Tibial nerve (tissue), 4 donors: ENCODE results near the gene ATP6V1E1. TPM values are rescaled to one million over a fixed set of nuclear protein-coding genes. Genes with fewer than 3 reads are reported as not detected.
A peak's percentile ranks its signal among the peaks of the same experiment; 100 is the strongest.

ENCODE experiments used
- DNase-seq, 2 donors: peaks; one replicate each; pipeline ENCODE4 v3.0.0-alpha.2; 2019; ENCODE audit warnings: low spot score in 2 of 2
- H3K27ac ChIP-seq, 4 donors: fragments of 200-600 bp; sonication (generic) in 3 of 4; one replicate each; pipeline ENCODE4 v1.5.1; 2017 to 2019; ENCODE audit warnings: mild to moderate bottlenecking in 1 of 4
- H3K27me3 ChIP-seq, 2 donors: fragments of 200-600 bp; sonication (generic) in 1 of 2; one replicate each; pipeline versions ENCODE4 v1.5.1 to v1.6.0; 2017 to 2019
- H3K36me3 ChIP-seq, 3 donors: fragments of 200-600 bp; sonication (generic); one replicate each; pipeline ENCODE4 v1.5.1; 2018 to 2019
- H3K4me1 ChIP-seq, 4 donors: fragments of 200-600 bp; sonication (generic) in 3 of 4; one replicate each; pipeline ENCODE4 v1.5.1; 2017 to 2019
- H3K4me3 ChIP-seq, 4 donors: fragments of 200-600 bp; sonication (generic) in 3 of 4; one replicate each; pipeline ENCODE4 v1.5.1; 2017 to 2019; ENCODE audit warnings: mild to moderate bottlenecking in 1 of 4, moderate library complexity in 1 of 4
- H3K9me3 ChIP-seq, 4 donors: fragments of 200-600 bp; sonication (generic) in 3 of 4; one replicate each; pipeline ENCODE4 v1.5.1; 2017 to 2019
- CTCF ChIP-seq, 5 experiments: fragments of 200-600 bp in 3 of 5; fragments of 450-650 bp in 2 of 5; sonication (generic) in 3 of 5; IDR thresholded peaks; one replicate each; pipeline ENCODE4 v1.5.1; 2016 to 2019; ENCODE audit warnings: antibody characterized with exemption in 5 of 5, mild to moderate bottlenecking in 3 of 5, moderate library complexity in 2 of 5
- EP300 ChIP-seq, 2 donors: sonication (generic); formaldehyde crosslinking; IDR thresholded peaks; one replicate each; pipeline ENCODE4 v1.6.1; 2017; ENCODE audit warnings: antibody characterized with exemption in 2 of 2, mild to moderate bottlenecking in 1 of 2
- POLR2A ChIP-seq, 2 donors: fragments of 450-650 bp; IDR thresholded peaks; one replicate each; pipeline ENCODE4 v1.6.1; 2017; ENCODE audit warnings: antibody characterized with exemption in 2 of 2, mild to moderate bottlenecking in 2 of 2, moderate library complexity in 2 of 2
- WGBS, 2 donors: methylation state at CpG; one replicate each; pipeline ENCODE4 v1.1.5; 2018; 5-methylcytosine and 5-hydroxymethylcytosine counted together
- total RNA-seq, 4 donors: library from RNA; depleted of rRNA; stranded (reverse); fragments of >200 nt; gene quantifications; one replicate each; pipeline ENCODE4 v1.1.0, GENCODE V29; 2016

Gene ATP6V1E1
- total RNA-seq, 4 donors from 2014 or later: 94.3 to 138 (median 120) TPM

DNA sequence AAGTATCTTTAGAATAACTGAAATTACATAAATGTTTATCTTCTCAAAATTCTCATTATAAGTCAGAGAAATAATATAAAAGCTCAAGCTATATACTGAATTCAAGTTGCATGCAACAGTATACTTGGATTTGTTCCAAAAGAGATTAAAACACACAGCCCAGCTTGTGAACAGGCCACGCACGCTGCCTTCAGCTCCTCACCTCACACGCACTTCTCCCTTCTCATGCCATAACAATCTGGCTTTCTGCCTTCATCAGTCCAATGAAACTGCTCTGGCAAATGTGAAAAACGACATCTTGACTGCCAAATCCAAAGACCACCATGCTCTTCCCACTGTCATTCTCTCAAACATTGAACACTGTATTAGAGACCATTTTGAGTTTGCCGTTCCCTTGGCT lies 22.1 kb downstream of the ATP6V1E1 start:
- WGBS, 2 donors: 47 to 53% methylated on average over 5 of the region's 5 CpGs

DNA sequence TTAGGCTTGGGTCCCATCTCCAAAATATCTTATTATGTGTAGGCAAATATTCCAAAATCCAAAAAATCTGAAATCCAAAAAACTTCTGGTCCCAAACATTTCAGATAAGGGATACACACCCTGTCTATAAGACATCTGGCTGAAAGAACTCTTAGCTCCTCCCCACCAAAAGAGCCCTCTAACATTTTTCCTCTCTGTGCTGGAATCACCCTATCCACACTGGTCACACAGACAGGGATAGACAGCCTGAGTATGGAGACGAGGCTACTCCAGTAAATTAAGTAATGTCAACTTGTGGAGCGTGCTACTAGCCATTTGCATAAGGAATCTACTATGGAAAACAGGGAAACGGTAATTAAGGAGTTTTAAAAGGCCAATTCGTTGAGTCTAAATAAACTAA lies 24.9 kb downstream of the ATP6V1E1 start:
- Histone ChIP-seq H3K9me3 (no peaks in the 10 kb centered on the region), H3K27me3 (no peaks in the 10 kb centered on the region), H3K4me1 (peaks cover 0 to 28% (median 0%) of the 10 kb centered on the region in 4 donors), H3K27ac (no peak overlapping the region), H3K36me3 (peaks cover 0 to 43% (median 10%) of the 10 kb centered on the region in 3 donors), H3K4me3 (no peak overlapping the region)
- TF ChIP-seq CTCF (IDR thresholded peaks at IDR 0.05): no peak
- no peak for TF ChIP-seq POLR2A (IDR thresholded peaks at IDR 0.05)
- 86 to 87% methylated on average over 4 of the region's 4 CpGs for WGBS, 2 donors
- no peak for DNase-seq

More for the DNA sequence above, 22.1 kb downstream of the ATP6V1E1 start:
- Histone ChIP-seq H3K27me3 (no peaks in the 10 kb centered on the region), H3K4me3 (no peak overlapping the region), H3K9me3 (no peaks in the 10 kb centered on the region), H3K36me3 (peaks cover 0 to 42% (median 7%) of the 10 kb centered on the region in 3 donors), H3K4me1 (peaks cover 0 to 34% (median 0%) of the 10 kb centered on the region in 4 donors), H3K27ac (peak overlapping the region in 2 of 4 donors; percentile 29 to 52)
- no peak for TF ChIP-seq CTCF (IDR thresholded peaks at IDR 0.05)
- TF ChIP-seq EP300 (IDR thresholded peaks at IDR 0.05): no peak
- TF ChIP-seq POLR2A (IDR thresholded peaks at IDR 0.05): no peak
- no peak for DNase-seq

GRCh38 chr22:17601031-17601430 lies 27.5 kb downstream of the ATP6V1E1 start:
- Histone ChIP-seq H3K27ac (no peak overlapping the region), H3K36me3 (peaks cover 0 to 53% (median 31%) of the 10 kb centered on the region in 3 donors)

GRCh38 chr22:17598318-17598717 lies 30.2 kb downstream of the ATP6V1E1 start:
- H3K27ac ChIP-seq: no peak overlapping the region

More at GRCh38 chr22:17601031-17601430, 27.5 kb downstream of the ATP6V1E1 start:
- Histone ChIP-seq H3K27me3 (no peaks in the 10 kb centered on the region), H3K4me3 (no peak overlapping the region), H3K9me3 (no peaks in the 10 kb centered on the region), H3K4me1 (peaks cover 0 to 3% (median 0%) of the 10 kb centered on the region in 4 donors)
- no peak for TF ChIP-seq POLR2A (IDR thresholded peaks at IDR 0.05)
- no peak for DNase-seq
- WGBS, 2 donors: 68 to 72% methylated on average over 3 of the region's 3 CpGs

GRCh38 chr22:17597217-17597616 lies 31.3 kb downstream of the ATP6V1E1 start:
- Histone ChIP-seq H3K4me3 (no peak overlapping the region), H3K27me3 (no peaks in the 10 kb centered on the region), H3K27ac (no peak overlapping the region), H3K9me3 (no peaks in the 10 kb centered on the region), H3K36me3 (peaks cover 6 to 88% (median 39%) of the 10 kb centered on the region in 3 donors), H3K4me1 (no peaks in the 10 kb centered on the region)
- TF ChIP-seq CTCF (IDR thresholded peaks at IDR 0.05): no peak
- DNase-seq: no peak
- 91 to 94% methylated on average over 2 of the region's 2 CpGs for WGBS, 2 donors

More at GRCh38 chr22:17598318-17598717, 30.2 kb downstream of the ATP6V1E1 start:
- peaks cover 3 to 77% (median 34%) of the 10 kb centered on the region in 3 donors for H3K36me3 ChIP-seq
- H3K9me3 ChIP-seq: no peaks in the 10 kb centered on the region
- no peak overlapping the region for H3K4me3 ChIP-seq
- H3K4me1 ChIP-seq: no peaks in the 10 kb centered on the region
- 97 to 98% methylated on average over 4 of the region's 4 CpGs for WGBS, 2 donors
- H3K27me3 ChIP-seq: no peaks in the 10 kb centered on the region
- no peak for DNase-seq
- TF ChIP-seq CTCF (IDR thresholded peaks at IDR 0.05): no peak
- TF ChIP-seq EP300 (IDR thresholded peaks at IDR 0.05): no peak
- TF ChIP-seq POLR2A (IDR thresholded peaks at IDR 0.05): no peak

- Histone ChIP-seq H3K9me3 (no peaks in the 10 kb centered on the region), H3K4me3 (no peak overlapping the region), H3K36me3 (peaks cover 6 to 92% (median 44%) of the 10 kb centered on the region in 3 donors), H3K4me1 (no peaks in the 10 kb centered on the region), H3K27me3 (no peaks in the 10 kb centered on the region), H3K27ac (no peak overlapping the region)
- TF ChIP-seq POLR2A (IDR thresholded peaks at IDR 0.05) (no peak), CTCF (IDR thresholded peaks at IDR 0.05) (no peak), EP300 (IDR thresholded peaks at IDR 0.05) (no peak)
- 92 to 93% methylated on average over 6 of the region's 6 CpGs for WGBS, 2 donors
- DNase-seq: no peak
Measured at GRCh38 chr22:17596226-17596625, 32.3 kb downstream of the ATP6V1E1 start.
